A549 (cell line): ENCODE results near the gene LASP1NB.

Source experiments
- ATAC-seq, 2 experiments: fragments of 200-7000 bp in 1 of 2; fragments of >200 bp in 1 of 2; cut with Nextera tagmentation in 1 of 2; cut with Tn5 transposase in 1 of 2; 3 replicates each; pipeline versions ENCODE4 v1.8.0 to v1.9.1; 2018 to 2020; ENCODE audit warnings: mild to moderate bottlenecking in 1 of 2, moderate library complexity in 1 of 2
- CTCF ChIA-PET: fragments of 300-600 bp; sonication (Branson Sonifier 250); formaldehyde crosslinking; extraction: SDS; loops from one replicate; lab custom pipeline; 2021; ENCODE audit warnings: antibody characterized with exemption, inconsistent platforms; lab: Yijun Ruan, JAX
- POLR2A ChIA-PET: fragments of 350-600 bp; formaldehyde crosslinking; extraction: SDS; loops from one replicate; lab custom pipeline; 2021; ENCODE audit warnings: antibody characterized with exemption, inconsistent platforms; lab: Yijun Ruan, JAX
- DNase-seq, 2 experiments: peaks; one replicate each; pipeline versions ENCODE4 v3.0.0 to v3.0.0-alpha.2; 2011 to 2016; ENCODE audit warnings: low read depth in 1 of 2, low spot score in 1 of 2
- FAIRE-seq: peaks from 2 replicates; lab custom pipeline; 2011; peaks lifted over from hg19 to GRCh38; lab: Jason Lieb, UNC
- H3K27ac ChIP-seq, 2 experiments: fragments of >200 bp; sonication (Bioruptor Twin); formaldehyde crosslinking; 3 replicates each; pipeline ENCODE4 v1.5.1; 2016 to 2017
- H3K4me1 ChIP-seq: fragments of >200 bp; sonication (Bioruptor Twin); formaldehyde crosslinking; 3 replicates; pipeline ENCODE4 v1.6.1; 2016
- H3K4me2 ChIP-seq: fragments of >200 bp; sonication (Bioruptor Twin); formaldehyde crosslinking; 3 replicates; pipeline ENCODE4 v1.6.1; 2016
- H3K4me3 ChIP-seq: fragments of >200 bp; sonication (Bioruptor Twin); formaldehyde crosslinking; 3 replicates; pipeline ENCODE4 v1.5.1; 2016
- H3K9me3 ChIP-seq: fragments of >200 bp; sonication (Bioruptor Twin); formaldehyde crosslinking; 3 replicates; pipeline ENCODE4 v1.6.1; 2016
- BCL3 ChIP-seq: fragments of >200 bp; sonication (Bioruptor Twin); formaldehyde crosslinking; IDR thresholded peaks from 3 replicates; pipeline ENCODE4 v1.6.1; 2016
- BHLHE40 ChIP-seq: IDR thresholded peaks from 2 replicates; pipeline ENCODE4 v1.6.1; 2012; ENCODE audit warnings: low read depth, low read length, inconsistent platforms
- CHD2 ChIP-seq: fragments of 150-350 bp; IDR thresholded peaks from 2 replicates; pipeline ENCODE4 v1.6.1; 2014; ENCODE audit warnings: low read length; ENCODE audit not compliant: partially characterized antibody
- EHMT2 ChIP-seq: fragments of 200-600 bp; sonication (generic); IDR thresholded peaks from 2 replicates; pipeline ENCODE4 v1.6.1; 2016; ENCODE audit warnings: antibody characterized with exemption, low read depth, mild to moderate bottlenecking, moderate library complexity
- HMGXB4 ChIP-seq: fragments of 250-450 bp; sonication (Bioruptor Pico); IDR thresholded peaks from 2 replicates; pipeline ENCODE4 v1.5.0; 2021; ENCODE audit warnings: mild to moderate bottlenecking, moderate library complexity, borderline replicate concordance
- HOXB13 ChIP-seq: fragments of 250-450 bp; sonication (Bioruptor Pico); IDR thresholded peaks from 2 replicates; pipeline ENCODE4 v1.5.0; 2020; ENCODE audit warnings: low read depth, mild to moderate bottlenecking, moderate library complexity
- JUNB ChIP-seq: fragments of >200 bp; sonication (Bioruptor Twin); formaldehyde crosslinking; IDR thresholded peaks from 2 replicates; pipeline ENCODE4 v1.6.1; 2016
- KDM1A ChIP-seq: fragments of 200-600 bp; sonication (generic); IDR thresholded peaks from 2 replicates; pipeline ENCODE4 v1.6.1; 2016; ENCODE audit warnings: low read depth, mild to moderate bottlenecking
- KDM5A ChIP-seq: fragments of 200-600 bp; sonication (generic); IDR thresholded peaks from 2 replicates; pipeline ENCODE4 v1.6.1; 2016; ENCODE audit warnings: antibody characterized with exemption, mild to moderate bottlenecking
- MAZ ChIP-seq: fragments of 150-350 bp; IDR thresholded peaks from 2 replicates; pipeline ENCODE4 v1.6.1; 2014; ENCODE audit warnings: antibody characterized with exemption, low read depth, low read length, borderline replicate concordance
- POLR2A ChIP-seq: IDR thresholded peaks from 2 replicates; pipeline ENCODE4 v1.6.1; 2012; ENCODE audit warnings: mild to moderate bottlenecking, low read length
- RARB ChIP-seq: fragments of 250-450 bp; sonication (Bioruptor Pico); IDR thresholded peaks from 2 replicates; pipeline ENCODE4 v1.8.0; 2021; ENCODE audit warnings: mild to moderate bottlenecking, moderate library complexity
- SREBF2 ChIP-seq: fragments of 450-650 bp; IDR thresholded peaks from 2 replicates; pipeline ENCODE4 v1.6.1; 2014; ENCODE audit warnings: mild to moderate bottlenecking, moderate library complexity
- TP53 ChIP-seq: fragments of 250-450 bp; sonication (Bioruptor Pico); IDR thresholded peaks from 2 replicates; pipeline ENCODE4 v1.5.0; 2021; ENCODE audit warnings: mild to moderate bottlenecking, moderate library complexity
- USF2 ChIP-seq: fragments of 450-650 bp; IDR thresholded peaks from 2 replicates; pipeline ENCODE4 v1.6.1; 2014; ENCODE audit warnings: antibody characterized with exemption
- WGBS: methylation state at CpG from one replicate; pipeline ENCODE4 v1.1.6; 2017; ENCODE audit errors: missing lambda C conversion rate; 5-methylcytosine and 5-hydroxymethylcytosine counted together
- TF ChIP-seq, protein P1 (sequence below): fragments of 200-600 bp; sonication (generic); IDR thresholded peaks from 2 replicates; pipeline ENCODE4 v1.6.1; 2016; ENCODE audit warnings: antibody characterized with exemption, mild to moderate bottlenecking, moderate library complexity
- TF ChIP-seq, protein P2 (sequence below): IDR thresholded peaks from 2 replicates; pipeline ENCODE4 v1.6.1; 2012

Gene LASP1NB

DNA sequence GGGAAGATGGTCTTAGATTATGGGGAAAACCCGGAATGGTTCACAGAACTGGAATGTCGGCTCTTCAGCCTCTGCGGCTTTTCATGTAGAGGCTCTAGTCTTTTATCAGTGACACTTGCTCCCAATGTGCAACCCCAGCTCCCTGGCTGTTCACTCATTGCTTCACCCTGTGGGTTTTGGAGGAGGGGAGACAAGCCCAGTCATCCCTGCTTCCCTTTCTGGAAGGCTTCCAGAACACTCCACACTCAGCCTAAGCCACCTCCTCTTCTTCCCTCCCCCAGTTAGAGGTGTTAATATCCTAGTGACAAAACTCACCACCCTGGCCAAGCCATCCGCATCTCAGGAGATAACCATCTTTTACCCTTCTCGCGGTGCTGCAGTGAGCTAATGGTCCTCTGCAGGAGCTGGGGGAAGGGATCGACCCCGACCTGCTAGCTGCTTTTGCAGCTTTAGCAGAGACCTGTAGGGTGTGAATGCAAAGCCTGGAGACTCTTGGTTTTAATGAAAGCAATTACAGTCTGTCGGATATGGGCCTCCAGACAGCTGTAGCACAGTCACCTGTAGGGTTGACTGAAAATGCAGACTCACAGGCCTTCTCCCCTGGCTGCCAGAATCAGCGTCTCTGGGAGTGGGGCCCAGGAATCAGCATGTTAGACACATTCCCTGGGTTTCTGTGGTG is 24.3 kb upstream of the LASP1NB start (continued):
- TF ChIP-seq BHLHE40 (no peak), RARB (no peak), JUNB (no peak), USF2 (no peak), HOXB13 (no peak), TP53 (CRISPR knock-in tag) (no peak), MAZ (no peak), CHD2 (no peak), HMGXB4 (CRISPR knock-in tag) (no peak), BCL3 (peak; percentile 53; the same call in 1 of the 3 replicates), POLR2A (no peak), KDM5A (no peak)
- TF ChIP-seq, all 56 proteins: peak for 7

GRCh38 chr17:38903404-38903803 is 22.0 kb upstream of the LASP1NB start:
- POLR2A ChIA-PET = no interaction called here
- FAIRE-seq = no peak
- peaks cover 47% of the 10 kb centered on the region for H3K4me1 ChIP-seq

DNA sequence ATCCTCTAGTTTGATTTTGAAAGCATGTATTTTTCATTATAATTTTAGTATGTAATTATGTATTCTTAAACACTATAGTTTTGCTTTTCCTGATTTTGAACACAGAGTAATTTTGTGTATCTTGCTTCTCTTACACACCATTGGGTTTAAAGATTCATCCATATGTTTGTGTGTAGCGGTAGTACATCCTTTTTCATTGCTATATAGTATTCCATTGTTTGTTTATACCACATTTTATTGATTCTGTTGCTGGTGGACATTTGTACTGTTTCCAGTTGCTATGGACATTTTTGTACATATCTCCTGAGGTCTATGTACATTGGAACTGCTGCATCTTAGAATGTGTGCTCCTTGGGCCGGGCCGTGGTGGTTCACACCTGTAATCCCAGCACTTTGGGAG is 20.5 kb upstream of the LASP1NB start:
- FAIRE-seq = no peak
- TF ChIP-seq EHMT2 (no peak), KDM1A (peak; percentile 82)
- TF ChIP-seq, protein P1, sequence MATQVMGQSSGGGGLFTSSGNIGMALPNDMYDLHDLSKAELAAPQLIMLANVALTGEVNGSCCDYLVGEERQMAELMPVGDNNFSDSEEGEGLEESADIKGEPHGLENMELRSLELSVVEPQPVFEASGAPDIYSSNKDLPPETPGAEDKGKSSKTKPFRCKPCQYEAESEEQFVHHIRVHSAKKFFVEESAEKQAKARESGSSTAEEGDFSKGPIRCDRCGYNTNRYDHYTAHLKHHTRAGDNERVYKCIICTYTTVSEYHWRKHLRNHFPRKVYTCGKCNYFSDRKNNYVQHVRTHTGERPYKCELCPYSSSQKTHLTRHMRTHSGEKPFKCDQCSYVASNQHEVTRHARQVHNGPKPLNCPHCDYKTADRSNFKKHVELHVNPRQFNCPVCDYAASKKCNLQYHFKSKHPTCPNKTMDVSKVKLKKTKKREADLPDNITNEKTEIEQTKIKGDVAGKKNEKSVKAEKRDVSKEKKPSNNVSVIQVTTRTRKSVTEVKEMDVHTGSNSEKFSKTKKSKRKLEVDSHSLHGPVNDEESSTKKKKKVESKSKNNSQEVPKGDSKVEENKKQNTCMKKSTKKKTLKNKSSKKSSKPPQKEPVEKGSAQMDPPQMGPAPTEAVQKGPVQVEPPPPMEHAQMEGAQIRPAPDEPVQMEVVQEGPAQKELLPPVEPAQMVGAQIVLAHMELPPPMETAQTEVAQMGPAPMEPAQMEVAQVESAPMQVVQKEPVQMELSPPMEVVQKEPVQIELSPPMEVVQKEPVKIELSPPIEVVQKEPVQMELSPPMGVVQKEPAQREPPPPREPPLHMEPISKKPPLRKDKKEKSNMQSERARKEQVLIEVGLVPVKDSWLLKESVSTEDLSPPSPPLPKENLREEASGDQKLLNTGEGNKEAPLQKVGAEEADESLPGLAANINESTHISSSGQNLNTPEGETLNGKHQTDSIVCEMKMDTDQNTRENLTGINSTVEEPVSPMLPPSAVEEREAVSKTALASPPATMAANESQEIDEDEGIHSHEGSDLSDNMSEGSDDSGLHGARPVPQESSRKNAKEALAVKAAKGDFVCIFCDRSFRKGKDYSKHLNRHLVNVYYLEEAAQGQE = no peak
- TF ChIP-seq, all 56 proteins: peak for 1
- no peak overlapping the region for H3K4me2 ChIP-seq
- DNase-seq = no peak
- CTCF ChIA-PET = interaction anchor here (0.6 kb wide), 1 partner anchor 157 kb away, joined by 4 read pairs; no protein-coding TSS in a partner anchor
- 94% methylated on average over 3 of the region's 3 CpGs for WGBS
- POLR2A ChIA-PET = no interaction called here
- peaks cover 32% of the 10 kb centered on the region for H3K4me1 ChIP-seq
- H3K4me3 ChIP-seq = no peak overlapping the region
- no peak for ATAC-seq
- no peak overlapping the region for H3K27ac ChIP-seq
- H3K9me3 ChIP-seq = no peaks in the 10 kb centered on the region

More at GRCh38 chr17:38903404-38903803, 22.0 kb upstream of the LASP1NB start:
- no peak for TF ChIP-seq SREBF2
- TF ChIP-seq, protein P2, sequence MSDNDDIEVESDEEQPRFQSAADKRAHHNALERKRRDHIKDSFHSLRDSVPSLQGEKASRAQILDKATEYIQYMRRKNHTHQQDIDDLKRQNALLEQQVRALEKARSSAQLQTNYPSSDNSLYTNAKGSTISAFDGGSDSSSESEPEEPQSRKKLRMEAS = no peak
- no peak overlapping the region for H3K4me3 ChIP-seq
- WGBS = 96% methylated on average over 6 of the region's 6 CpGs
- H3K9me3 ChIP-seq = no peaks in the 10 kb centered on the region
- no peak overlapping the region for H3K4me2 ChIP-seq
- no peak overlapping the region for H3K27ac ChIP-seq
- ATAC-seq (no peak), DNase-seq (no peak)
- CTCF ChIA-PET = interaction anchor here (1.0 to 3.8 kb wide), 4 partner anchors 9 to 80 kb away, joined by 3 to 19 read pairs (median 6); partner anchors contain the start of gene LASP1
